Osteoblast (primary cell): Measurements from ENCODE around the gene FRMD4A. TPM values are rescaled to one million over a fixed set of nuclear protein-coding genes. Genes with fewer than 3 reads are reported as not detected.

Experiments used
- DNase-seq: peaks from one replicate; pipeline ENCODE4 v3.0.0; 2011; ENCODE audit warnings: low spot score, mixed read lengths; ENCODE audit not compliant: insufficient read length; ENCODE audit errors: missing footprints
- H2AFZ ChIP-seq: 2 replicates; pipeline ENCODE4 v1.6.0; 2011; ENCODE audit warnings: mild to moderate bottlenecking, low read length
- H3K27ac ChIP-seq: 2 replicates; pipeline ENCODE4 v1.5.1; 2011; ENCODE audit warnings: mild to moderate bottlenecking, low read depth, low read length, moderate library complexity
- H3K27me3 ChIP-seq: 2 replicates; pipeline ENCODE4 v1.6.0; 2012; ENCODE audit warnings: mild to moderate bottlenecking, control low read depth, inconsistent platforms, low read length, moderate library complexity; ENCODE audit not compliant: insufficient read depth
- H3K36me3 ChIP-seq: 2 replicates; pipeline ENCODE4 v1.5.1; 2011; ENCODE audit warnings: mild to moderate bottlenecking, low read length, control low read depth, moderate library complexity; ENCODE audit not compliant: insufficient read depth
- H3K4me1 ChIP-seq: 2 replicates; pipeline ENCODE4 v1.5.1; 2011; ENCODE audit warnings: mild to moderate bottlenecking, low read length, control low read depth, moderate library complexity; ENCODE audit not compliant: insufficient read depth
- H3K4me2 ChIP-seq: 2 replicates; pipeline ENCODE4 v1.6.0; 2011; ENCODE audit warnings: mild to moderate bottlenecking, low read length; ENCODE audit not compliant: insufficient read depth
- H3K4me3 ChIP-seq: fragments of 200-600 bp; sonication (generic); 3 replicates; pipeline ENCODE4 v1.5.1; 2012; ENCODE audit warnings: mild to moderate bottlenecking, low read length, inconsistent platforms; ENCODE audit not compliant: insufficient read depth
- H3K79me2 ChIP-seq: 2 replicates; pipeline ENCODE4 v1.6.0; 2012; ENCODE audit warnings: mild to moderate bottlenecking, low read length, control low read depth, inconsistent platforms; ENCODE audit not compliant: insufficient read depth
- H3K9me3 ChIP-seq: 2 replicates; pipeline ENCODE4 v1.5.1; 2011; ENCODE audit warnings: low read depth, low read length, control low read depth
- H4K20me1 ChIP-seq: 2 replicates; pipeline ENCODE4 v1.6.0; 2012; ENCODE audit warnings: mild to moderate bottlenecking, low read length, control low read depth; ENCODE audit not compliant: insufficient read depth
- CTCF ChIP-seq: IDR thresholded peaks from 2 replicates; pipeline ENCODE4 v1.5.1; 2011; ENCODE audit warnings: mild to moderate bottlenecking, low read depth, low read length, moderate library complexity; ENCODE audit errors: extremely low read depth
- total RNA-seq: library from RNA; depleted of rRNA; stranded (reverse); fragments of >200 nt; gene quantifications from 2 replicates; pipeline ENCODE4 v1.2.3, GENCODE V29; 2012

The FRMD4A gene
- total RNA-seq, 1 donor = 41.3 TPM

- no peak overlapping the region for H3K4me3 ChIP-seq
- no peak overlapping the region for H2AFZ ChIP-seq
- H3K4me1 ChIP-seq = peaks cover 2% of the 10 kb centered on the region
- H3K79me2 ChIP-seq = no peaks in the 10 kb centered on the region
- no peak overlapping the region for H3K4me2 ChIP-seq
- DNase-seq = no peak
- H3K27me3 ChIP-seq = peaks cover 29% of the 10 kb centered on the region
- H3K27ac ChIP-seq = no peak overlapping the region
- H4K20me1 ChIP-seq = no peaks in the 10 kb centered on the region
- TF ChIP-seq CTCF = no peak
- no peaks in the 10 kb centered on the region for H3K36me3 ChIP-seq
- no peaks in the 10 kb centered on the region for H3K9me3 ChIP-seq
These were observed 39.2 kb upstream of the FRMD4A start for GRCh38 chr10:14369906-14370305.

GRCh38 chr10:14366760-14367159 lies 36.0 kb upstream of the FRMD4A start:
- Histone ChIP-seq H3K4me1 (peaks cover 11% of the 10 kb centered on the region), H3K27me3 (peaks cover 21% of the 10 kb centered on the region), H3K27ac (no peak overlapping the region), H3K4me2 (no peak overlapping the region), H3K4me3 (no peak overlapping the region), H4K20me1 (no peaks in the 10 kb centered on the region), H3K9me3 (no peaks in the 10 kb centered on the region), H3K79me2 (no peaks in the 10 kb centered on the region), H3K36me3 (no peaks in the 10 kb centered on the region), H2AFZ (no peak overlapping the region)
- DNase-seq = no peak
- no peak for TF ChIP-seq CTCF

GRCh38 chr10:14365266-14365665 lies 34.5 kb upstream of the FRMD4A start:
- no peaks in the 10 kb centered on the region for H3K36me3 ChIP-seq
- no peak overlapping the region for H3K27ac ChIP-seq
- H4K20me1 ChIP-seq = no peaks in the 10 kb centered on the region
- H3K79me2 ChIP-seq = no peaks in the 10 kb centered on the region
- no peak overlapping the region for H3K4me3 ChIP-seq
- H2AFZ ChIP-seq = no peak overlapping the region
- no peaks in the 10 kb centered on the region for H3K9me3 ChIP-seq
- H3K4me1 ChIP-seq = peaks cover 14% of the 10 kb centered on the region
- no peak overlapping the region for H3K4me2 ChIP-seq
- peaks cover 14% of the 10 kb centered on the region for H3K27me3 ChIP-seq
- DNase-seq = no peak
- TF ChIP-seq CTCF = no peak

GRCh38 chr10:14362104-14362503 lies 31.4 kb upstream of the FRMD4A start:
- DNase-seq = no peak
- Histone ChIP-seq H3K9me3 (no peaks in the 10 kb centered on the region), H2AFZ (no peak overlapping the region), H4K20me1 (no peaks in the 10 kb centered on the region), H3K79me2 (no peaks in the 10 kb centered on the region), H3K4me1 (peaks cover 22% of the 10 kb centered on the region), H3K4me2 (no peak overlapping the region), H3K27me3 (peaks cover 18% of the 10 kb centered on the region), H3K27ac (no peak overlapping the region), H3K4me3 (no peak overlapping the region), H3K36me3 (no peaks in the 10 kb centered on the region)
- TF ChIP-seq CTCF = no peak
